B cell (primary cell): Measurements from ENCODE around the gene VPS72. TPM values are rescaled to one million over a fixed set of nuclear protein-coding genes. Genes with fewer than 3 reads are reported as not detected.

Experiments
- ATAC-seq: fragments of 200-7000 bp; cut with Tn5 transposase; one replicate; pipeline ENCODE4 v1.10.0; 2021; ENCODE audit warnings: low read depth, mild to moderate bottlenecking, moderate number of reproducible peaks, moderate library complexity
- CTCF ChIA-PET: fragments of 350-600 bp; sonication (Branson Sonifier 250); formaldehyde crosslinking; loops from one replicate; lab custom pipeline; 2021; ENCODE audit warnings: antibody characterized with exemption, inconsistent platforms; lab: Charles Lee
- POLR2A ChIA-PET: fragments of 350-600 bp; sonication (Branson Sonifier 250); formaldehyde crosslinking; loops from one replicate; lab custom pipeline; 2021; ENCODE audit warnings: antibody characterized with exemption; lab: Charles Lee
- DNase-seq: peaks from one replicate; pipeline ENCODE4 v3.0.0; 2013
- H2AFZ ChIP-seq: 2 replicates; pipeline ENCODE4 v1.6.1; 2012; ENCODE audit warnings: mild to moderate bottlenecking, low read depth, low read length; ENCODE audit not compliant: insufficient read depth, poor library complexity, severe bottlenecking
- H3K27ac ChIP-seq, 2 donors: 1 replicate in 1 of 2; 2 replicates in 1 of 2; pipeline ENCODE4 v1.5.1; 2012 to 2013; ENCODE audit warnings: low read length in 2 of 2, mild to moderate bottlenecking in 2 of 2, moderate library complexity in 1 of 2
- H3K27me3 ChIP-seq, 4 experiments: fragments of 200-600 bp in 1 of 4; sonication (generic) in 1 of 4; replicated peaks in 1 of 4; 1 replicate in 2 of 4; 2 replicates in 2 of 4; pipeline versions ENCODE4 v1.6.1 to v1.7.0; 2013 to 2016; ENCODE audit warnings: low read length in 3 of 4, mild to moderate bottlenecking in 2 of 4, mixed read lengths in 1 of 4, moderate library complexity in 1 of 4; ENCODE audit not compliant: insufficient read depth in 4 of 4, control insufficient read depth in 3 of 4; ENCODE audit errors: control extremely low read depth in 1 of 4
- H3K36me3 ChIP-seq, 2 experiments: replicated peaks in 1 of 2; 1 replicate in 1 of 2; 2 replicates in 1 of 2; pipeline versions ENCODE4 v1.6.1 to v1.7.1; 2013; ENCODE audit warnings: low read length in 1 of 2; ENCODE audit not compliant: insufficient read depth in 2 of 2, control insufficient read depth in 1 of 2; ENCODE audit errors: control extremely low read depth in 1 of 2, extremely low read depth in 1 of 2
- H3K4me1 ChIP-seq, 2 donors: fragments of 200-600 bp in 1 of 2; sonication (generic) in 1 of 2; 1 replicate in 1 of 2; 2 replicates in 1 of 2; pipeline versions ENCODE4 v1.5.1 to v1.6.1; 2013 to 2017; ENCODE audit warnings: low read length in 2 of 2; ENCODE audit not compliant: control insufficient read depth in 2 of 2, insufficient read depth in 2 of 2
- H3K4me2 ChIP-seq: replicated peaks from 2 replicates; pipeline ENCODE3; 2012; ENCODE audit warnings: mild to moderate bottlenecking, low read depth, low read length; ENCODE audit not compliant: poor library complexity, severe bottlenecking
- H3K4me3 ChIP-seq, 5 experiments: fragments of 200-600 bp in 1 of 5; sonication (generic) in 1 of 5; 1 replicate in 3 of 5; 2 replicates in 2 of 5; pipeline versions ENCODE4 v1.5.1 to v1.7.0; 2011 to 2016; ENCODE audit warnings: low read length in 4 of 5, mild to moderate bottlenecking in 4 of 5, low read depth in 2 of 5, control low read depth in 1 of 5, moderate library complexity in 1 of 5; ENCODE audit not compliant: insufficient read depth in 1 of 5; ENCODE audit errors: control extremely low read depth in 1 of 5, extremely low read depth in 1 of 5
- H3K79me2 ChIP-seq: fragments of 200-600 bp; sonication (generic); one replicate; pipeline ENCODE4 v1.6.0; 2016; ENCODE audit warnings: low read length; ENCODE audit not compliant: control insufficient read depth, insufficient read depth
- H3K9ac ChIP-seq: fragments of 200-600 bp; sonication (generic); 2 replicates; pipeline ENCODE4 v1.6.1; 2017; ENCODE audit warnings: mild to moderate bottlenecking, low read length, moderate library complexity
- H3K9me3 ChIP-seq, 3 donors: one replicate each; pipeline versions ENCODE4 v1.6.1 to v1.7.1; 2013; ENCODE audit warnings: low read length in 2 of 3; ENCODE audit not compliant: control insufficient read depth in 2 of 3, insufficient read depth in 1 of 3; ENCODE audit errors: control extremely low read depth in 1 of 3
- H4K20me1 ChIP-seq: 2 replicates; pipeline ENCODE4 v1.6.0; 2012; ENCODE audit warnings: mild to moderate bottlenecking, low read length; ENCODE audit not compliant: insufficient read depth, control insufficient read depth, poor library complexity, severe bottlenecking
- H3K27ac Mint-ChIP-seq: one replicate; pipeline ENCODE4 v1.8.0; 2021; ENCODE audit warnings: mixed read lengths
- H3K27me3 Mint-ChIP-seq: one replicate; pipeline ENCODE4 v1.8.0; 2021; ENCODE audit warnings: mixed read lengths
- H3K4me1 Mint-ChIP-seq: one replicate; pipeline ENCODE4 v1.8.0; 2021; ENCODE audit warnings: mixed read lengths
- H3K4me3 Mint-ChIP-seq: one replicate; pipeline ENCODE4 v1.8.0; 2021; ENCODE audit warnings: mixed read lengths
- H3K9me3 Mint-ChIP-seq: one replicate; pipeline ENCODE4 v1.8.0; 2022; ENCODE audit warnings: mixed read lengths; ENCODE audit not compliant: insufficient read depth
- EZH2 ChIP-seq: IDR thresholded peaks from 2 replicates; pipeline ENCODE4 v1.6.1; 2012; ENCODE audit warnings: borderline replicate concordance, low read depth, mild to moderate bottlenecking, moderate library complexity, low read length; ENCODE audit not compliant: insufficient read depth, poor library complexity, severe bottlenecking
- WGBS: methylation state at CpG from one replicate; pipeline ENCODE4 v1.1.5; 2013; ENCODE audit warnings: missing lambda C conversion rate; ENCODE audit not compliant: insufficient coverage; 5-methylcytosine and 5-hydroxymethylcytosine counted together
- intact Hi-C: fragments of 100-400 bp; cut with micrococcal nuclease; formaldehyde crosslinking; loops from one replicate; pipeline ENCODE4 v1.10.0; 2022
- polyA plus RNA-seq: library from polyadenylated mRNA; depleted of rRNA; stranded (reverse); fragments of >200 nt; gene quantifications from 2 replicates; pipeline ENCODE4 v1.2.3, GENCODE V29; 2012
- total RNA-seq, 2 donors: library from RNA; stranded (reverse); fragments of 120-200 nt in 1 of 2; gene quantifications; 1 replicate in 1 of 2; 2 replicates in 1 of 2; pipeline versions ENCODE4 v1.2.3 to v1.2.4, GENCODE V29; 2013 to 2022
- TF ChIP-seq, protein P1 (sequence below): fragments of 200-600 bp; IDR thresholded peaks from one replicate; pipeline ENCODE4 v1.8.0; 2022; ENCODE audit warnings: antibody characterized with exemption, mild to moderate bottlenecking

The VPS72 gene
- total and polyA plus RNA-seq, 2 donors (not counting 1 experiment from before 2014, with no cell fraction given): 42.1 to 48.7 TPM

DNA sequence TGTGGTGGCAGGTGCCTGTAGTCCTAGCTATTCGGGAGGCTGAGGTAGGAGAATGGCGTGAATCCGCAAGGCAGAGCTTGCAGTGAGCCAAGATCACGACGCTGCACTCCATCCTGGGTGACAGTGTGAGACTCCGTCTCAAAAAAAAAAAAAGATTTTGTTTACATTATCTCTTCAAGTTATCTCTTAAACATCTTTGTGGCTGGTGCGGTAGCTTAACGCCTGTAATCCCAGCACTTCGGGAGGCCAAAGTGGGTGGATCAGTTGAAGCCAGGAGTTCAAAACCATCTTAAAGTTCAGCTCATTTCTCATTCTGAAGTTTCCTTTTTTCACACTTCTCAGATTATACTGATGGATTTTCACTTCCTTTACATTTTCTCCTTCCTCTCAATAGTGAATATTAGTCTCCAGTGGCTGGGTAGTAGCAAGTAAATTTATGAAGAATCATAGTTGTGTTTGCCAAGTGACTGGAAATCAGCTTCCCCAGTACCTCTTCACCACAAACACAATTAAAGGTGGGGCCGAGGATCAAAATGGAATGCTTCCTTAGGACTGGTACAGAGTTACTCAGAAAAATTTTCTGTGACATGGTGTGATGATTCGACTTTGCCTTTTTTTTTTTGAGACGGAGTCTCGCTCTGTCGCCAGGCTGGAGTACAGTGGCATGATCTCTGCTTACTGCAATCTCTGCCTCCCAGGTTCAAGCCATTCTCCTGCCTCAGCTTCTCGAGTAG, 22.1 kb upstream of the VPS72 start:
- no peak for ATAC-seq
- no peaks in the 10 kb centered on the region for H3K4me1 ChIP-seq
- ChIA-PET POLR2A (interaction anchor here (0.6 kb wide), 1 partner anchor 42 kb away, joined by 3 read pairs; the partner anchor contains the start of gene PSMD4), CTCF (interaction anchor here (1.4 kb wide), 1 partner anchor 113 kb away, joined by 3 read pairs; no protein-coding TSS in a partner anchor)
- Mint-ChIP-seq H3K9me3 (no peaks in the 10 kb centered on the region), H3K4me3 (no peak overlapping the region), H3K4me1 (peaks cover 16% of the 10 kb centered on the region), H3K27me3 (no peaks in the 10 kb centered on the region), H3K27ac (no peak overlapping the region)
- no peak overlapping the region for H3K27ac ChIP-seq
- no peak overlapping the region for H2AFZ ChIP-seq
- no peak overlapping the region for H3K9ac ChIP-seq
- intact Hi-C loops: no loop called here
- H3K4me3 ChIP-seq: no peak overlapping the region
- H3K27me3 ChIP-seq: no peaks in the 10 kb centered on the region
- H3K79me2 ChIP-seq: peaks cover 94% of the 10 kb centered on the region
- peaks cover 2 to 34% of the 10 kb centered on the region in 2 experiments for H3K36me3 ChIP-seq
- peaks cover 7% of the 10 kb centered on the region for H4K20me1 ChIP-seq
- TF ChIP-seq, protein P1, sequence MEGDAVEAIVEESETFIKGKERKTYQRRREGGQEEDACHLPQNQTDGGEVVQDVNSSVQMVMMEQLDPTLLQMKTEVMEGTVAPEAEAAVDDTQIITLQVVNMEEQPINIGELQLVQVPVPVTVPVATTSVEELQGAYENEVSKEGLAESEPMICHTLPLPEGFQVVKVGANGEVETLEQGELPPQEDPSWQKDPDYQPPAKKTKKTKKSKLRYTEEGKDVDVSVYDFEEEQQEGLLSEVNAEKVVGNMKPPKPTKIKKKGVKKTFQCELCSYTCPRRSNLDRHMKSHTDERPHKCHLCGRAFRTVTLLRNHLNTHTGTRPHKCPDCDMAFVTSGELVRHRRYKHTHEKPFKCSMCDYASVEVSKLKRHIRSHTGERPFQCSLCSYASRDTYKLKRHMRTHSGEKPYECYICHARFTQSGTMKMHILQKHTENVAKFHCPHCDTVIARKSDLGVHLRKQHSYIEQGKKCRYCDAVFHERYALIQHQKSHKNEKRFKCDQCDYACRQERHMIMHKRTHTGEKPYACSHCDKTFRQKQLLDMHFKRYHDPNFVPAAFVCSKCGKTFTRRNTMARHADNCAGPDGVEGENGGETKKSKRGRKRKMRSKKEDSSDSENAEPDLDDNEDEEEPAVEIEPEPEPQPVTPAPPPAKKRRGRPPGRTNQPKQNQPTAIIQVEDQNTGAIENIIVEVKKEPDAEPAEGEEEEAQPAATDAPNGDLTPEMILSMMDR: no peak
- TF ChIP-seq EZH2: no peak
- DNase-seq: no peak
- WGBS: 100% methylated on average over 5 of the region's 15 CpGs
- no peak overlapping the region for H3K4me2 ChIP-seq
- no peaks in the 10 kb centered on the region for H3K9me3 ChIP-seq

DNA sequence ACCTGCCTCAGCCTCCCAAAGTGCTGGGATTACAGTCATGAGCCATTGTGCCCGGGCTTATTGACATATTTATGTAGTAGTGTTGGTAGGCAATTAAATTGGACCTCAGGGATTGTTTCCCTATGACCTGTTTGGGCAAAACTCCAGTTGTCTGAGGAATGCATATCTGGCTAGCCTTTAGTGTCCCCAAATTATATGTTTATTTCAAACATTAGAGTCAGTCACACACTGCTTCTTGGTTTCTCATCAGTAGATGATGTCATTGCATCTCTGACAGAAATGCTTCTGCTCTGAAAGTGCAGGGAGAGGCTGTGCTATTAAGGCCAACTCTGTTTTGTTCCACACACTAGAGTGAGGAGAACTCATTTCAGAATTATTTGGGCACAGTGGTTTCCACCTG, 20.8 kb upstream of the VPS72 start:
- Mint-ChIP-seq H3K27me3 (no peaks in the 10 kb centered on the region), H3K4me3 (no peak overlapping the region), H3K9me3 (no peaks in the 10 kb centered on the region), H3K4me1 (peaks cover 15% of the 10 kb centered on the region), H3K27ac (no peak overlapping the region)
- intact Hi-C loops: no loop called here
- POLR2A ChIA-PET: interaction anchor here (0.7 kb wide), 1 partner anchor 108 kb away, joined by 5 read pairs; no protein-coding TSS in a partner anchor
- Histone ChIP-seq H3K27me3 (no peaks in the 10 kb centered on the region), H3K36me3 (peaks cover 2 to 35% of the 10 kb centered on the region in 2 experiments), H3K79me2 (peaks cover 94% of the 10 kb centered on the region), H3K27ac (no peak overlapping the region), H3K4me2 (no peak overlapping the region), H4K20me1 (peaks cover 11% of the 10 kb centered on the region), H3K9ac (no peak overlapping the region), H2AFZ (no peak overlapping the region), H3K4me3 (no peak overlapping the region), H3K4me1 (no peaks in the 10 kb centered on the region), H3K9me3 (no peaks in the 10 kb centered on the region)
- ATAC-seq (no peak), DNase-seq (no peak)
- no CpG with 5 or more reads among the region's 1 CpG for WGBS
- TF ChIP-seq, protein P1: no peak
- no peak for TF ChIP-seq EZH2
- CTCF ChIA-PET: no interaction called here
